Astrocyte of the hippocampus (primary cell): ENCODE measurements around the gene INPP4A.
A peak's percentile ranks its signal among the peaks of the same experiment; 100 is the strongest.

Experiments
- DNase-seq: peaks from one replicate; pipeline ENCODE4 v3.0.0; 2011; ENCODE audit warnings: low read depth, low spot score

The INPP4A gene

DNA sequence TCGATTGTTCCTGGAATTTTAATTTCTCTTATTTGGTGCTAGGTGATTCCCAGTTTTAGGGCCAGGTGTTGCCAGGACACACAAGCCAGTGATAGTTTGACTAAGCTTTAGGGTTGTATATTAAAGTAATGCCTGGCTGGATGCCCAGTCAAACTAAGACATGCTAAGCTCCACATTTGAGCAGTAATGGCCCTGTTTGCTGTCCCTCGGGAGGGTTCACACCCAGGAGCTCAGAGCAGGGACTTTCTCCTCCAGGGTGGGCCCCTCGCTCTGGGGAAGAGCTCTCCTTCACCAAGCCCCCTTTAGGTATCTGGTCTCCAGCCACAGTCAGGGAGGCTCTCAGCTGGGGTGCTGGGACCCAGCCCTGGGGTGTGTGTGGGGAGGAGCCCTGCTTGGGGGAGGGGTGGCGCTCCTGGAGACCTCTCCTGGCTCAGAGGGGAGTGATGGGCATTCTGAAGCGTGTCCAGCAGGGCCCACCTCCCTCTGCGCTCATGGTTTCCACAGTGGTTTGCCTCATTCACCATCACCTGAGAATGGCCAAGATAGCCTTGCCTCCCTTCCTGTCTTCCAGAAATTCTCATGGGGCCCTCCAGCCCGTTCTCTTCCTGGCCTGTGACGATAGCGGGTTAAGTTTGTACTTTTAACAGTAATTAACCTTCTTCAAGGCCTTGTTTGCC is 31.7 kb downstream of the INPP4A start:
- DNase-seq, result no peak

DNA sequence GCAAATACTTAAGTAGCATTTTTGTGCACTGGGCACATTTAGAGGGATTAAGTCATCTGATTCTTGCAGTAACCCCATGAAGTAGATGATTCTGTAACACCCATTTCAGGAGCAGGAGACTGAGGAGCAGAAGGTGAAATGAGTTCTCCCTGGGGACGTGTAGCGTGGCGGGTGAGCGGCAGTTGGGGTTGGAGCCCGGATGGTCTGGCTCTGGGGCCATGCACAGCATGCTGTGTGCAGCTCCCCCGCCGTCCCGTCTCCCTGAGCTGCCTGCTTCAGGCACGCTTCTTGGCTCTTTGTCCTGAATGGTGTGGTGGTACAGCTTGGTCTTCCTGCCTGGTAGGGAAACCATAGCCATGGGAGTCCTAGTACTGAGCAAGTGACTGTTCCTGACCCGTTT is 32.4 kb downstream of the INPP4A start:
- no peak for DNase-seq

DNA sequence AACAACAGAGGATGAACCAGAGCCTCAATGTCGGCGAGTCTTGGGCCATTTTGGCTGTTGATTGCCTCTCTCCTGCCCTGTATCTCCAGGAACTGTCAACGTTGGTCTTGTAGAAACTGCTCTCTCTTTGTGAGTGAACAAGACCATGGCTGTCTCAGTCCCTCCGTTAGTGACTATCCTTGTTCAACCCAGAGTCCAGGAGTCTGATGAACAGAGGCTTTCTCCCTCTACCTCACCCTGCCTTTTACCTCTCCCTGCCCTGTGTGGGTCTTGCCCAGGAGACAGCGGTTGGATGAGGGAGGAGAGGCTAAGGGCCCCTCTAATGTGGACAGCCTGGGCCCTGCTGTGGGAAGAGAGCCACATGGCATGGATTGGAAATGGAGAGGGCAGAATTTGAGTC is 32.8 kb downstream of the INPP4A start:
- no peak for DNase-seq

DNA sequence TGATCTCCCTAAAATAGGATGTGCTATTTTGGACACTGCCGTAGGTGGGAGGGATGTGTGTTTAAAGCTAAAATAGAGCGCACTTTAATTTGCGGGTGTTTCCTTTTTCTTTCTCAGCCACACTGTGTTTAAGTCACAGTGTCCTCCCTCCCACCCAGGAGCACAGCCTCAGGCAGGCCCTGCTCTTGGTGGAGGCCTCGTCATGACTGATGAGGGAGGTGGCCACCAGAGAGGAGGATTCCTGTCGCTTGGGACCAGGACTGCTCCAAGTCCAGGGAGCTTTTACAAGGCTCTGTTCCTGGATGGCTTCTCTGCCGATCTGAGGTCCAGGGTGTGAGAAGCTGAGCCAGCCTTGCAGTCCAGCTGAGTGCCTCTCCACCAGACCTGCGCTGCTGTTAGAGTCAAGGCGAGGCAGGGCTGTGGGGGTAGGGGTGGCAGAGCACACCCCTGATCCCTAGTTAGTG is 33.5 kb downstream of the INPP4A start:
- no peak for DNase-seq

DNA sequence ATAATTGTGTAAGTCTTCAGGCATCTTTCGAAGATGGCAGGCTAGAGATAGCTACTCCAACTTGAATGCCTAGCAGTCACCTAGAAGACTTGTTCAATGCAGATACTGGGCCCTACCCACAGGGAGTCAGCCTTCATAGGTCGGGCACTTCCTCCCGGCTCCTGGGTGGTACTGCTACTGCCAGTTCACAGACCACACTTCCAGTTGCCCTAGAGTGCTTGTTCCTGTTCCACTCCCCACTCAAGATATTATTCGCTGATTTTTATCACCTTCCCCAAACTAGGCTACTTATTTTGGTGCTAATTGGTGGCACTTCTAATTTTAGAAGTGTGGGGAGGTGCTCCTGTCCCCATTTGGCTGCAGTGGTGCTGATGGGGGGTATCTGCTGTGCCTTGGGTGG is 34.2 kb downstream of the INPP4A start:
- no peak for DNase-seq

DNA sequence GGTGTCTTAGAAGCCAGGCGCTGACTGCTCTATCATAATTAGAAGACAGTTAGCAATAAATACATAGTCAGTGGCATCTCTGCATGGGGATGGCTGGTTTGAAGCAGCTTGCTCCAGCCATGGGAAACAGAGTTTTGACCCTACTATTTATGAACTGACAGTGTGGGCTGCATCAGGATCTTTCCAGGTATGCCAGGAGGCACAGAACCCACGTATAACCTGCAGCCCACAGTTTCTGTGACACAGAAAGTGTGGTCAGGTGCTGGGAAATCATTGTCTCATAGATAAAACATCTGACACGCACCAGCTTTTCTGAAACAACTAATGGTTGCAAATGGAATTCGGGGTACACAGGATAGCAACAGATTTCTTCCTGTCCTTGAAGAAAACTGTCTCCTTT is 34.7 kb downstream of the INPP4A start:
- DNase-seq, result no peak

DNA sequence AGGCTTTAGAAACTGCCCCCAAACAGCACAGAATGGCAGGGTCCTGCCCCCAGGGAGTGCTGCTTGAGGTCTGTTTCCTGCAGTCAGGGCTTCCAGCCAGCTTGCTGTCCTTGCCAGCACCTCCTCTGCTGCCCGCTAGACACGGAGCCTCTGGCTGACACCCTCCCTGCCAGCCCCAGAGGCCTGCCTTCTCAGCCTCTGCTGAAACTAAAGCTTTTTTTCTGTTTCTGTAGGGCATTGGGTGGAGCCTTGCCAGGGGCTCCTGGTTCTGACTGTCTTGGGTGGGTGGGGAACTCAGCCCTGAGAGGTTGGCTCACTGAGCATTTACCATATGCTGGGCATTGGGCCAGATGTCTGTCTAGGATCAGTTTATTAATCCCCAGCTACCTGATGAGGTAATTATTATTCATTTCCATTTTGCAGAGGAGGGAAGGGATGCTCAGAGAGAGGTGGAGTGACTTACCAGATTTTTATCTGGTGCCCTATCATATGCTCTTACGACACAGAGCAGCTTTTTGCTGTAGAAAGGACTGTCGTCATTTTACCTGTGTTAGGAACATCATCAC is 35.4 kb downstream of the INPP4A start:
- peak; percentile 84 for DNase-seq

DNA sequence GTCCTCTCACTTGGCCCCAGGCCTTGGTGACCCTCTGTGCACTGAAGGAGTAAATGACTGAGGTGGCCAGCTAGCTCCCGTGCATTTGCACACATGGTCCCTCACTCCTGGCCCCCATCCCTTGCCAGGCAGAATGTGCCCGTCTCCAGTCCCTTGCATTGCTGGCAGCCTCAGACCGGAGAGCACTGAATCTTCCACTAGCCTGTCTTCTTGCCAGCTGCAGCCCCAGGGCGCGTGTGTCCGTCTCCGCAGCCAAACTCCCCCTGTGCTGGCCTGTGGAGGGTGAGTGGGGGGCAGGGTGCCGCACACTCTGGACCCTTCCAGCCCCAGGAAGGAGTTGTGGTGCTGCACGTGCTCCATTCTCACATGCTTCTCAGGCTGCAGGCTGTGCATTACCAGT is 35.9 kb downstream of the INPP4A start:
- no peak for DNase-seq

DNA sequence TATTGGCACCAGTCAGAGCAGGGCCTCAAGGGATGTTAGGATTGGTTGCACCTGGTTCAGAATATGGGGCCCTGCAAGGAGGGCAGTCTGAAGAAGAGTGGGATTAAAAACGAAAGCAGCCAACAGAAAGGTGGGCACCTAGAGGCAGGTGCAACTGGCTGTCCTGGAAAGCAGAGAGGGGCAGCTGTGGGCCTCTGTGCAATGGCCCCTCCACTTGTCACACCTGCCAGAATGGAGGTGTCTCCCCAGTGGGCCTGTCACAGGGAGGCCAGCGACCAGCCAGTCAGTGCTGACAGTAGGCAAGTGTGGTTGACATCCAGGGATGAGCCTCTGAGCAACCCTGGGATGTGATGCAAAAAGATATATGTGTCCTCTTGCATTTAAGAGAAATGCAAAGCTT is 37.7 kb downstream of the INPP4A start:
- DNase-seq, result no peak

DNA sequence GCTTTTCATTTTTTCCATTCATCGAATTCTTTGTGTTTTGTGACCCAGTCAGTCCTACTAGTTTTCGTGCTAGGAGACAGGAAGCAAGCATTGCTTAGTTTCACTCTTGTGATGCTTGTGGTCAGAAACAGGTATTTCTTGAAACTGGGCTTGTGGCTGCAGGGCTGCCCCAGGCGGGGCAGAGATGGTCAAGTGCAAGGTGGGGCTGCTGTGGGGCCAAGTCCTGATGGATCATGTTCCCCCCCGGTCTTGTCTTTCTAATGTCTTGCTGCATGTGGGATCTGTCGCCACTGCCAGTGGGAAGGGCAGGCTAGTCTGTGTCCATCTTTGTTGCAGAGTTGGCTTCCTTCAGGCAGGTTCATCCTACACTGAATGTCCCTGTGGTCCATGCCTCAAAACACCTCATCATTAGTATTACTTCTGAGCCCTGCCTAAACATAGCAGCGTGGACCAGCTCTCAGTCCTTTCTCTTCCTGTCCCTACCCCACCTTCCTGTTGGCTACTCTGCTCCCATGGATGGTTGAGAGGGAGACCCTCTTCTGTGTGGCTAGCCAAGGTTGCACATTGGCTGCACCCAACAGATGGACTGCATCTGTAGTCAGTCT is 38.7 kb downstream of the INPP4A start:
- DNase-seq, result no peak

DNA sequence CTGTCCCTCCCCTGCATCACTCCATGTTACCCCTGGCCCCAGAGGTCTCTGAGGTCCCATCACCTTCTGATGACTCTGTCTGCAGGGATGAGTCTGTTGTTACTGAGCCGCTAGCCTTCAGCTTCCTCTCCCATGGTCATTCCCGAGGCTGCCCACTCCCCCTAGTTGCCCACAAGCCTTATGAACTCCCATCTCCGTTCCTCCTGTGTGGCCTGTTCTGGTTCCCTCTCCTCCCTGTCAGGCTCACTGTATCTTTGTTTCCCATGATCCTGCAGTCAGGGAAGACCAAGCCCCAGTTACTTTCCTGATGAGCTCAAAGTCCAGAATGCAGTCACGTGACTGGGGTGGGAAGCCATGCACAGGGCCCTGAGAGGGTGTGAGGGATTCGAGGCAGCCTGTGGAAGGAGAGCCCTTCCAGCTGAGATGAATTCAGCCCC is 39.5 kb downstream of the INPP4A start:
- DNase-seq, result no peak

DNA sequence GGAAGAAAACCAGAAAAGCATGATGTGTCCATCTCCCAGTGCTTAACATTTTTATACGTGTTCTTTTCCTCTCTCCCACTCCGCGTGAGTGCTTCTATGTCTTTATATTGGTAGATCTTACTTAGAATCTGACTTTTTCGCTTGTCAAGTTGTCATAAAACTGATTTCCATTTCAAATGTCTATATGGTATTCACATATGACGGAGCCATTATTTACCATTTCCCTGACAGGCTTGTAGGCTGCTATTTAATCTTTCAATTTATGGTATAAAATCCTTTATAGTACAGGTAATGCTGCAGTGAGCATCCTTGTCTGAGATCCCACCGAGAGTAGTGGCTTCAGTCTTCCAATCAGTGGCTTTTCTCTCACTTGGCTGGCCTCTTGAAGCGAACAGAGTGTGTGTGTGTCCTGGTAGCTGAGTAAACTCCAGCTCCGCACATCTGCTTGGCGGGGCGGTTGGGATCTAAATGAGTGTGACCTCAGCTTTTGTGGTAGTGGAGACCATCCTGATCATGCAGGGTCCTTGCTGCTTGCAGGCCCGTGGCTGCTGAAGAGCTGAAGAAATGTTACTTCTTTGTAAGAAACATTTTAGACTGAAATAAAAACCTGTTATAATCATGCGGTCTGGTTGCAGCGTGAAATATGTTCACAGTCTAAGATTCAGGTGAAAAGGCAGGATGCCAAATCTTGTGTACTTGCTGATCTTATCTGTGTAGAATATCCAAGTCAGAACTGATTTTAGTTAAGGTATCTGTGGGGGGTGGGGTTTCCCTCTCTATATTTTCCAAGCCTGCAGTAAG is 40.2 kb downstream of the INPP4A start:
- DNase-seq, result no peak

DNA sequence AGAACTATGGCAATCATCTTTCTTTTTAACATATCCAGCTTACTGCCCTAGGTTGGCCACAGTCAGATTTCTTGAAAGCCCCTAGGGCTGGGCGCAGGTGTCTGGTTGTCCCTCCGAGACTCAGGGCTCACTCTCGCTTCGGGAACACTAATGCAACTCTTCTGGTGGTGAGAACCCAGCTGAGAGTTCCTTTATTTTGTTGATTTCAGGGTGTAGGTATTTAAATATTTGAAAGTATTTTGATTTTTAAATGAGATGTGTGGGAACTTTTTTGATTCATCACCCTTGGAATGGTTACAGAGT is 40.7 kb downstream of the INPP4A start:
- DNase-seq, result no peak

DNA sequence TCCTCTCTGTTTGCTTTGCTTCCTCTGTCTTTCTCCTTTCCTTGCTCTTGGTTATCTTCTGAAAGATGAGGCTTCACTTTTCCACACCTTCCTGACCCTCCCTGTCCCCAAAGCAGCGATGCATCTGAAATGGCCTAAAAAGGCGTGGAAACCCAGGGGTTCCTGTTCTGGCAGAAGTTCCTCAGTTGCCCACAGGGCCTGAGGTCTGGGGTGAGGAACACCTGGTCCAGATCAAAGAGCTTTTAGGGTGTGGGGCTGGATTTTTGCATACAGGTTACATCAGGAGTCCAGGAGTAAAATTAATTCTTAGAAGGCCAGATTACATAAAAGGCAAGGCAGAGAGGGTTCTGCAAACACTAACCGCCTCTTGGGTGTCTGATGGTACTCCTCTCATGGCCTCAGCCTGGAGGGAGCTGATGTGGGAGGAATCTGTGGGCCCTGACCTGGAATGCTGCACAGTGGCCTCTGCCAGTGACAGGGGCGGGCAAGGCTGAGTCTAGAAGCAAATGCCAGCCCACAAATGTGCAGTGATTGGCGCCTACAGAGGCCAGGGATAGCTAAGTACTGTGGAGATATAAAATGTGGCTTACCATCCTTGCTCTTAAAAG is 41.8 kb downstream of the INPP4A start:
- DNase-seq, result peak; percentile 29

DNA sequence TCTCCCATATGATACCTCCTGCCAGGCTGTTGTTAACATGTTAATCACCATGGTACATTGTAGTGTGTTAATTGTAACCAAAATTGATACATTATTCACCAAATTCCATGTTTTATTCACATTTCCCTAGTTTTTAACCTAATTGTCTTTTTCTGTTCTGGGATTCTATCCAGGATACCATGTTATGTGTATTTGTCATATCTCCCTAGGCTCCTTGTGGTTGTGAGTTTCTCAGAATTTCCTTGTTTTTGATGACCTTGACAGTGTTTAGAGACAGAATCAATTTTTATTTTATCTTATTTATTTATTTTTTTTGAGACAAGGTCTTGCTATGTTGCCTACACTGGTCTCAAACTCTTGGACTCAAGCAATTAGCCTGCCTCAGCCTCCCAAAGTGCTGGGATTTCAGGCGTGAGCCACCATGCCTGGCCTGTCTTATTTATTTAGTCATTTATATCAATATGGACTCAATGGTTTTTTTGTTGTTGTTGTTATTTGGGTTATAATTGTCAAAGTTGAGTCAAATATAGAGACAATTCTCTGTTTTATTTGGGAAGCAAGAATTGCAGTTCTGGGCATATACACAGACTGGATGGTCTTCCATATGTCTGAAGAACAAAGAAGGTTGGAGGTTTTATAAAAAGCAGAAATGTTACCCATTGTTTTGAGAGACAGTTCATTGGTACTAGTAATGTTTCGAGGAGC is 42.6 kb downstream of the INPP4A start:
- DNase-seq, result no peak

DNA sequence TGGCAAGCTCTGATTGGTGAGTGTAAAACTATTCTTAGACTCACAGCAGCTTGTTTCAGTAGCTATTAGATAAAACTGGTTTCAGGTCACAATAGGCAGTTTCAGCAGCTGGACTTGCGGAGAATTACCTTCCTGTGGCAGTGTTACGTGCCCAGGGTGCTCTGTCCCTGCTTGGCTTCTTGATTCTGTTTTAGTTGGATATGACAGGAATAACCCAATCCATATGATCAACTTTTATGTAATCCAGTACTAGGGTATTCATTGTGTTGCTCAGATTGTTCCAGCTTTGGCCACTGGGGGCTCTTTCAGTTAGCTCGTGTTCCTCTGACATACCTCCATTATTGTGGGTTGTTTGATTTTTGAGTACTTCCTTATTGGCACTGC is 43.1 kb downstream of the INPP4A start:
- DNase-seq, result peak; percentile 17

DNA sequence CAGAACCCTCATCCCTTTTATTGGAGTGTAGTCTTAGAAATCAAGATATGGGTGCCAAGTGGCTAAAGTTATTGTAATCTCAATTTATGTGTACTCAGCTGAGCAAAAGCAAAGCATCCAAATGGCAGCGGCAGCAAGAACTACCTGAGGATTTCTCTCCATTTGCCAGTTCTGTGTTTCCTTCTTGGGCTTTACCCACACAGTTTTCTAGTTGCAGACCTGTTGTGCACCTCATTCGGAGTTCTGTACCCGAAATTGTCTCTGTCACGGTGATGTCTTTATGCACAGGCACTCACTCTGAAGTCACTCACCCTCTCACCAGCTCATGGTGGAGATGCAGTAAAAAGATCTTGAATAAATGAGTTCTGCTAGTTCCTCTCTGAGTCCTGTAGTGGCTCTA is 43.6 kb downstream of the INPP4A start:
- DNase-seq, result no peak

DNA sequence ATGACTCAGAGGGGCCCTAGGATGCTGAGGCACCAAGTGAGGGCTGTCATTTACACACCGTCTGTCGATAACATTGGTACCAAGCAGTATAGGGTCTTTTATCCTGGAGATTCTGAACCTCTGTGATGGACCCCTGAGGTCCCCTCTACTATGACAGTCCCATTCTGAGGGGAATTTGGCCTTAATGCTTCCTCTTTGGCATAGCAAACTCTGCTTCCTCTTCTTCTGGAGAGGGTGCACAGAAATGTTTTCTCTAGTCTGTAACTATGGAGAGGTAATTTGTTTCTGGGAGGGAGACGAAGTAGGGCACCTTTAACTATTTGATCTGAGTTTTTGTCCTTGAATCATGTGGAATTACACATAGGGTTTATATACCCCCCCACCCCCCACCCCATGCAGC is 44.8 kb downstream of the INPP4A start:
- DNase-seq, result no peak

DNA sequence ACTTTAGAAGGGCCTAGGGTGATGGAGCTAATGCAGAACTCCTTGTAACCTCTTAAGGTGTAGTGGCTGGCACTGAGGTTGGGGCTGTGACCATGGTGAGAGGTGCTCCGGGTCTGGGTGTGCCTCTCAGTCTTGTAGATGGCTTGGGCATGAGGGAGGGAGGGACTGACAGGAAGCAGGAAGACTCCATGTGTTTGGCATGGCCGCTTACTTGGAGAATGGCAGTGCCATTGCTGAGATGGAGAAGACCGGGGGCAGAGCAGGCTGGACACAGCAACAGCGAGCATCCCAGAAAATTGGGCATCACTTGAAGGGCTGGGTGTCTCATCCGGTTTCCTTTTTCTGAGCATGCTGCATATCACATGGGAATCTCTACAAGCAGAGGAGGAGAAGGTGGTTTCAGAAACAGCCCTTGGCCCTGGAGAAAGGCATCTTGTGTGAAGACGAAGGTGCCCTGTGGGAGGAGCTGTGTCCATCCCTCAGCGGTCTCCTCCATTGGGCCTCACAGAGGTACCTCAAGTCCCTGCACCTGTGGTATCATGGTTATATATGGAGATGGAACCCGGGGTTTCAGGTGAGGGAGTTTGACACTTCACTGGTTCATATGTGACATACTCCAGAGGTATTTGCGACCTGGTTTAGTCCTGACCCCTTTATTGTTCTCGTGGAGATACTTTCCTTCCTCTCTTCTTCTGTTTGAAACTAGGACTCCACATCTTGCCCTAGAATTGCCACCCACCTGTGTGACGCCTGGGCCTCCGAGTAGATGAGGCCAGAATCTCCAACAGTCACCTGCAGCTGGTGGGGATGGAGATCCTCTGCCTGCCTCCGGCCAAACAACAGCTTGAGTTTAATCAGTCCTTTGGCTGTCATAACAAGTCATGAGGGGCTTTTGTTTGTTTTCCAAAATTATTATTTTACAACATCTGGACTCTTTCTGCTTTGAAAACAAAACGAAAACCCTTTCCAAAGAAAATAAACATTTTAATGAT is 45.6 kb downstream of the INPP4A start:
- DNase-seq, result no peak

DNA sequence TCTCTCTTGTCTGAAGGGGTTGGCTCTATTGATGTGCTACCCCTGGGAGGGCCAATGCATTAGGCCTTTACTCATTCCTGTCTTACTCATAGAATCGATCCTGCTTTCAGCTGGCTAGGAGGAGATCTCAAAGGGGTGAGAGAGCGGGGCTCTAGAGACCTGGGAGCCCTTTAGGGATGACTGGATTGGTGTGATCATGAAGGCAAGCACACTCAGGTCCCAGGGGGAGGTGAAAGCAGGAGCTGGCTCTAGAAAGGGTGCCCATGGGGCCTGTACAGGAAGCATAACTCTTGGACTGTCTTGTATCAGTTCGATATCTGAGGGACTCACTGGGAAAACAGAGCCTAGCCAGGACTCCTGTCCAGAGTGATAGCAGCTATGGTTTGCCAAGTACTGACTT is 47.8 kb downstream of the INPP4A start:
- no peak for DNase-seq
